A172 (cell line): ENCODE data around the gene IL1R2. TPM values are rescaled to one million over a fixed set of nuclear protein-coding genes. Genes with fewer than 3 reads are reported as not detected.

Experiments used
- DNase-seq: peaks from one replicate; pipeline ENCODE4 v3.0.0-alpha.2; 2015; ENCODE audit warnings: low spot score
- total RNA-seq: library from RNA; depleted of rRNA; stranded (reverse); fragments of >200 nt; shearing (Covaris generic); gene quantifications from 2 replicates; pipeline ENCODE4 v1.2.3, GENCODE V29; 2014; rRNA removed

Gene IL1R2
- not detected in 2 replicates for total RNA-seq

DNA sequence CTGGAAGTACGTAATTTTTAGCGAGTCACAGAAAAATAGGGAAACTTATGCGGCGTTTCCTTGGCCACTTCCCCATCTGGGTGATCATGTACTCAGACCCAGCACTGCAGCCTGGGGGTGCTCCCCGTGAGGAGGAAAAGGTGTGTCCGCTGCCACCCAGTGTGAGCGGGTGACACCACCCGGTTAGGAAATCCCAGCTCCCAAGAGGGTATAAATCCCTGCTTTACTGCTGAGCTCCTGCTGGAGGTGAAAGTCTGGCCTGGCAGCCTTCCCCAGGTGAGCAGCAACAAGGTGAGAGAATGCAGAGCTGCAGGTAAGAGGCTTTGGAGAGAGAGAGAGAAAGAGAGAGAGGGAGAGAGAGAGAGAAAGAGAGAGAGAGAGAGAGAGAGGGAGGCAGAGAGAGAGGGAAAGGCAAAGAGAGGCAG lies at the start of gene IL1R2:
IL1R2 (plus strand) TSS at position 240 of the 425 bp plus-strand sequence. CDS start 16,616 bp downstream, outside the sequence.
- no peak for DNase-seq

GRCh38 chr2:101942851-101943250 lies 48.9 kb upstream of the IL1R2 start:
- no peak for DNase-seq

DNA sequence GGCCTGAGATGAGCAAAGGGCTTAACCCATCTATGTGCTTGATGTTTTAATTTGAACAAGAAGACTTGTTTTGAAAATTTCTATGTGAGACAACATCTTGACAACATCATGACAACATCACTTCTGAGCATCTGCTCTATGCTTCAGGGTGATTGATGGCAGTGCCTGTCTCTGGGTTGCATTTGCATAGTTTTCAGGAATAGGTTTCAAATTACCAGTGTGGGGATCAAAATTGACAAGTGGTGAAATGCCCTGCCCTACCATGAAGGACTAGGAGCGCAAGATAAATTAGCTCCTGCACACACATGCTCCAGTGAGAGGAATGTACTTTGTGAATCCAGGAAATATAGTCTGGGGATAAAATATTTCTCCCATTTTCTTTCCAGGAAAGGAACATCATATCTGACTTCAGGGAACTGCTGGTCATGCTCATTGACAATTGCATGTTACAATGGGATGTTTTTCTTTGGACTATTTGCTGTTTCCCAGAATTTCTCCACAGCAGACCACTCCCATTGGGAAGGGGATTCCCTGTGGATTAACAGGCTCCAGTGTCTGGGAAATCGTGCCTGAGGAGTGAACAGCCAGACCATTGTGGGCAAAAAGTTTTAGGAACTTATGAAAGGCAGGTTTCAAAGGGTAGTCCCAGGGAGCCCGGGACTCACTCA lies 45.3 kb upstream of the IL1R2 start:
- no peak for DNase-seq

GRCh38 chr2:101947374-101947773 lies 44.4 kb upstream of the IL1R2 start:
- no peak for DNase-seq

DNA sequence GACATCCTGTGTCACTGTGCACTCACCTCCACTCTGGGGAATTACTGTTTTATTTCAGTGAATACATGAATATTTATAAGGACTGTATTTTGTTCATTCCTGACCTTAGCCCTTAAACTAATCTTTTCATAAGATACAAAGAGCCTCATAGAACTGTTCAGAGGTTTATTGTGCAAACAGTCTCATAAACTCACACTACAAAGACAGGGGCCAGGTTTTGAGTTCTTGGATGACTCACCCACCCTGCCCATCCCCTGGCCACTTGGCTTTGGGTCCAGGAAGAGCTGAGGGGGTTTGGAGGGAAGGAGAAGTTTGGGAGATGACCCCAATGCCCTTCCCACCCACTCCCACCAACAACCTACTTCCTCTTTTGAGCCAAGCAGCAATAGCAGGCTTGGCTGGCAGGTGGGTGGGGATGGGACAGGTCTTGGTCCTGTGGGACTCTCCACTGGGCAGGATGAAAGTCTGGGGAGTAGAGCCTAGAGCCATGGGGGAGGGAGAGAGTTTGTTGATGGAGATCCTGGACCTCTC lies 43.1 kb upstream of the IL1R2 start:
- no peak for DNase-seq

DNA sequence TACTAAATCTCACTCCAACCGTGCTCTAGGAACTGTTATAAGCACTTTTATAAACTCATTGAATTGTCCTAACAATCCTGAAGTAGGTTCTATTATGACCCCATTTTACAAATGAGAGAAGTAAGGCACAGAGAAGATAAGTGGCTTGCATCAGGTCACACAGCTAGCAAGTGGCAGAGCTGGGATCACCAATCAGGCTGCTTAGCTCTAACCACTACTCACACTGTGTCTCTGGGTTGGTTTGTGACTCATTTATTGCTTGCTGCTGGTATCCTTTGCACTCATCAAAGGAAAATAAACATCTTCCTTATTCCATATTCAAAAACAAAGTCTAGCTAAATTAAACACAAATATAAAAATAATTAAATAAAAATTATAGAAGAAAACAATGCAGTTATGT lies 42.5 kb upstream of the IL1R2 start:
- DNase-seq = no peak

- no peak for DNase-seq
These were observed 40.5 kb upstream of the IL1R2 start for GRCh38 chr2:101951296-101951695.

DNA sequence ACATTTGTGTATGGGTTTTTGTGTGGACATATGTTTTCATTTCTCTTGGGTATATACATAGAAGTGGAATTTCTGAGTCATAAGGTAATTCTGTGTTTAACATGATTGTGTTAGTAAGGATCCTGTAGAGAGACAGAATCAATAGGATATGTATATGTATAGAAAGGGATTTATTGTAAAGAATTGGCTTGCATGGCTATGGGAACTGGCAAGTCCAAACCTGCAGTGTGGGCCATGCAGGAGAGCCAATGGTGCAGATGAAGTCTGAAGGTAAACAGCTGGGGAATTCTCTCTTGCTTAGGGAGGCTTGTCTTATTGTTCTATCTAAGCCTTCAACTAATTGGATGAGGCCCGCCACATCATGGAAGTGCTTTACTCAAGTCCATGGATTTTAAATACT lies 39.2 kb upstream of the IL1R2 start:
- DNase-seq = no peak

DNA sequence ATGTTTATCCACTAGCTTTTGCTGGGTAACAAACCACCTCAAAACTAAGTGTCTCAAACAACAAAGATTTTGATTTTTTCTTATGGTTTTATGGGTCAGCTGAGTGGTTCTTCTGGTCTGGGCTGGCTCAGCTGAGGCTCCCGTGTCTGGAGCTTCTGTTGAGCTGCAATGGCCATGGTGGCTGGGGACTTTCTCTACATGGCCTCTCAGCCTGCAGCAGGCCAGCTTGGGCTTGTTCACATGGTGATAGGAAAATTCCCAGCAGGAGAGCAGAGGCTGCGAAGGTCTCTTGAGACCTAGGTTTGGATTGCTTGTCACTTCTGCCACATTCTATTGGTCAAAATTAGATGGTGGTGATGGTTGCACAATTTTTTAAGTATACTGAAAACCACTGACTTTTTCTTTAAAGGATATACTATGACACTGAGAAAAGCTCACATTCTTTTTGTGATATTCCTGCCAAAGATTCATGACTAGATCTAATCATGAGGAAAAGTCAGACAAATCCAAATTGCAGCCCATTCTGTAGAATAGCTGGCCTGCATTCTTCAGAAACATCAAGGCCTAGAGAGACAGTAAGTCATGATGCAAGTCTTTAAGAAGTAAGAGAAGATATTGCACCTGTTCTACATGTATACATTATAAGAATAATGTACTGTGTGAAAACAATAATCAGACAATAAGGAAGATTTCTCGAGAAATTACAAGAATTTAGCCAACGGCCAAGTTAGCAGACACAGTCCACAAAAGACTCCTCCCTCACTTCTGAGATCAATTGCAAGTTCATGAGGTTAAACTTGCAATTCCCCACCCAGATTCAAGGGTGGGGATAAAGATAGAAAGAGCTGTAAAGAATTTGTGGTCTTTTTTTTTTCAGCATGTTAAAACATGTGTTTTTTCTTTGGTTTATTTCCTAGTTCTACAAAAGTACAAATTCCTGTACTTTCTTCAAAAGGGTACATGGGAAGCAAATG lies 35.0 kb upstream of the IL1R2 start:
- DNase-seq = no peak

DNA sequence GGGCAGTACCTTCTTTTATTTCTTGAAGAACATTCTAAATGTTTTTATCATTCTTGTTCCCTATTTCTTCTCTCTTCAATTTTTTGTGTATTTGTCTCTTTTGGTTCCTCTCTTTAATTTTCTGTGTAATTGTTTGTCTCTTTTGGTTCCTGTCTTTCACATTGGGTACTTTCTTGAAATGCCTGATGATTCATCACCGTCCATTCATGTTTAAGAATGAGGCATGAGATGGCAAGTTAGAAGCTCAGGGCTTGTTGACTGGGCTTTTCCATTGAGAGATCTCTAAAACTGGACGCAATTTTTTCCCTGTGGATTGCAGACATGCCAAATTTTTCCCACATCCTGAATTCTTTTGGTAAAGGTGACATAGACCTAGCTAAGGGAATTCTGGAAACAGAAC lies 33.7 kb upstream of the IL1R2 start:
- DNase-seq = no peak

- DNase-seq = no peak
These were observed 30.9 kb upstream of the IL1R2 start for GRCh38 chr2:101960819-101961337.

- DNase-seq = no peak
These were observed 30.2 kb upstream of the IL1R2 start for GRCh38 chr2:101961338-101962191.

GRCh38 chr2:101962309-101962708 lies 29.5 kb upstream of the IL1R2 start:
- no peak for DNase-seq

GRCh38 chr2:101963198-101963597 lies 28.6 kb upstream of the IL1R2 start:
- no peak for DNase-seq

GRCh38 chr2:101967826-101968513 lies 23.8 kb upstream of the IL1R2 start:
- DNase-seq = no peak

- no peak for DNase-seq
These were observed 22.0 kb upstream of the IL1R2 start for GRCh38 chr2:101969723-101970122.

GRCh38 chr2:101970901-101971300 lies 20.9 kb upstream of the IL1R2 start:
- DNase-seq = no peak

DNA sequence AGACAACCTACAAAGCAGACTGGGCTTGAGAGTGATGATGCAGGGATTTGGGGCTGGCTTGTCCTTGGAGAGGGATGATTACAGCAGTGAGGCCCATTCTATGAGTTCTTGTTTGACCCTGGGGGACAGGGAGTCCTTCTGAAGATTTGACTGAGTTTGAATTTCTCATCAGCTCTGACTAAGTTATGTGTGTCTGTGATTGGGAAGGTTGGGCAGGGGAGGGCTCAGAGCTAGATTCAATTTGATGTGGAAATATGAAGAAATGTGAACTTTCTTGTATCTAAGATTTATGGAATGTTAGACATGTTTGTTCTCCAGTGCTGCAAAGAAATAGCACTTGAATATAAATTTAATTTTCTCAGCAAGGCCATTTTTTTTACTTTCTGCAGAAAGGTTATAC lies 19.9 kb upstream of the IL1R2 start:
- no peak for DNase-seq

- no peak for DNase-seq
These were observed 18.9 kb upstream of the IL1R2 start for GRCh38 chr2:101972621-101973434.

- no peak for DNase-seq
These were observed 17.1 kb upstream of the IL1R2 start for GRCh38 chr2:101974663-101975062.
